A673 (cell line): ENCODE measurements around the gene TRIM14.

Experiments used
- EZH2 ChIP-seq: fragments of 200-600 bp; sonication (generic); IDR thresholded peaks from 2 replicates; pipeline ENCODE4 v1.6.1; 2017; ENCODE audit warnings: borderline replicate concordance, low read depth, mild to moderate bottlenecking, mixed read lengths, antibody characterized with exemption, low read length; ENCODE audit not compliant: poor library complexity, severe bottlenecking
- TF ChIP-seq, protein P1 (sequence below): fragments of 300-800, 200-600 bp; sonication (generic); conservative IDR thresholded peaks from 2 replicates; pipeline ENCODE4 v1.5.1; 2017; ENCODE audit warnings: low read depth, mild to moderate bottlenecking, antibody characterized with exemption, low read length, moderate library complexity, mixed read lengths

DNA sequence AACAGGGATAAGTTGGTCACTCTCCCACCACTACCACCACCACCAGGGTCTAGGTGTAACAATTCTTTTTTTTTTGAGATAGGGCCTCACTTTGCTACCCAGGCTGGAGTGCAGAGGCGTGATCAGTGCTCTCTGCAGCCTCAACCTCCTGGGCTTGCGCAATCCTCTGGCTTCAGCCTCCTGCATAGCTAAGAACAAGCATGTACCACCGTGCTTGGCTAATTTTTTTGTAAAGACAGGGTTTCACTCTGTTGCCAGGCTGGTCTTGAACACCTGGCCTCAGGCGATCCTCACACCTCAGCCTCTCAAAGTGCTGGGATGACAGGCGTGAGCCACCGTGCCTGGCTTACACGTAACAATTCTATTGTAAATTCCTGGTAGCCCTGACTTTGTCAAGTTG, 45.9 kb upstream of the TRIM14 start:
- TF ChIP-seq, protein P1, sequence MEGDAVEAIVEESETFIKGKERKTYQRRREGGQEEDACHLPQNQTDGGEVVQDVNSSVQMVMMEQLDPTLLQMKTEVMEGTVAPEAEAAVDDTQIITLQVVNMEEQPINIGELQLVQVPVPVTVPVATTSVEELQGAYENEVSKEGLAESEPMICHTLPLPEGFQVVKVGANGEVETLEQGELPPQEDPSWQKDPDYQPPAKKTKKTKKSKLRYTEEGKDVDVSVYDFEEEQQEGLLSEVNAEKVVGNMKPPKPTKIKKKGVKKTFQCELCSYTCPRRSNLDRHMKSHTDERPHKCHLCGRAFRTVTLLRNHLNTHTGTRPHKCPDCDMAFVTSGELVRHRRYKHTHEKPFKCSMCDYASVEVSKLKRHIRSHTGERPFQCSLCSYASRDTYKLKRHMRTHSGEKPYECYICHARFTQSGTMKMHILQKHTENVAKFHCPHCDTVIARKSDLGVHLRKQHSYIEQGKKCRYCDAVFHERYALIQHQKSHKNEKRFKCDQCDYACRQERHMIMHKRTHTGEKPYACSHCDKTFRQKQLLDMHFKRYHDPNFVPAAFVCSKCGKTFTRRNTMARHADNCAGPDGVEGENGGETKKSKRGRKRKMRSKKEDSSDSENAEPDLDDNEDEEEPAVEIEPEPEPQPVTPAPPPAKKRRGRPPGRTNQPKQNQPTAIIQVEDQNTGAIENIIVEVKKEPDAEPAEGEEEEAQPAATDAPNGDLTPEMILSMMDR: no peak
- no peak for TF ChIP-seq EZH2
